SK-N-SH treated with all-trans-retinoic acid at 6 μM for 48 hours (cell line): ENCODE measurements around the gene HIGD2B.
"Not testable (repeated sequence)": the region's sequence is repeated elsewhere in the genome, so short reads cannot be mapped to it uniquely, and the experiment has no call there.

Source experiments
- ATAC-seq: fragments of 200-7000 bp; cut with Tn5 transposase; 3 replicates; pipeline ENCODE4 v1.9.1; 2020; ENCODE audit warnings: mild to moderate bottlenecking, moderate library complexity
- ARNTL ChIP-seq: fragments of 450-650 bp; formaldehyde crosslinking; IDR thresholded peaks from 2 replicates; pipeline ENCODE4 v1.5.0; 2020; ENCODE audit warnings: low read depth, mild to moderate bottlenecking, moderate library complexity, borderline replicate concordance
- BACH2 ChIP-seq: fragments of 250-450 bp; sonication (Bioruptor Pico); IDR thresholded peaks from 2 replicates; pipeline ENCODE4 v1.9.0; 2021; ENCODE audit warnings: mild to moderate bottlenecking, borderline replicate concordance
- CREB5 ChIP-seq: fragments of 250-450 bp; sonication (Bioruptor Pico); IDR thresholded peaks from 2 replicates; pipeline ENCODE4 v1.5.1; 2020; ENCODE audit warnings: low read depth, mild to moderate bottlenecking, moderate library complexity
- CSRNP3 ChIP-seq: fragments of 250-450 bp; sonication (Bioruptor Pico); IDR thresholded peaks from 2 replicates; pipeline ENCODE4 v1.5.1; 2021; ENCODE audit warnings: mild to moderate bottlenecking, moderate library complexity
- ESRRG ChIP-seq: fragments of 250-450 bp; sonication (Bioruptor Pico); IDR thresholded peaks from 2 replicates; pipeline ENCODE4 v1.6.1; 2021; ENCODE audit warnings: mild to moderate bottlenecking
- GLIS3 ChIP-seq: fragments of 250-450 bp; sonication (Bioruptor Pico); IDR thresholded peaks from 2 replicates; pipeline ENCODE4 v1.5.0; 2020; ENCODE audit warnings: mild to moderate bottlenecking, moderate library complexity
- ISL1 ChIP-seq: fragments of 250-450 bp; sonication (Bioruptor Pico); IDR thresholded peaks from 2 replicates; pipeline ENCODE4 v2.1.2; 2022; ENCODE audit warnings: mild to moderate bottlenecking, moderate library complexity
- OSR1 ChIP-seq: fragments of 250-450 bp; sonication (Bioruptor Pico); IDR thresholded peaks from 2 replicates; pipeline ENCODE4 v1.8.0; 2022; ENCODE audit warnings: moderate library complexity, mild to moderate bottlenecking, inconsistent platforms
- POU6F1 ChIP-seq: fragments of 250-450 bp; sonication (Bioruptor Pico); IDR thresholded peaks from 2 replicates; pipeline ENCODE4 v1.8.0; 2021; ENCODE audit warnings: low read depth, mild to moderate bottlenecking, moderate library complexity, borderline replicate concordance
- PPARA ChIP-seq: fragments of 250-450 bp; sonication (Bioruptor Pico); IDR thresholded peaks from 2 replicates; pipeline ENCODE4 v1.5.0; 2020; ENCODE audit warnings: mild to moderate bottlenecking, borderline replicate concordance
- RARB ChIP-seq: fragments of 250-450 bp; sonication (Bioruptor Pico); IDR thresholded peaks from 2 replicates; pipeline ENCODE4 v1.8.0; 2021; ENCODE audit warnings: mild to moderate bottlenecking, moderate library complexity
- TCF4 ChIP-seq: fragments of 250-450 bp; sonication (Bioruptor Pico); IDR thresholded peaks from 2 replicates; pipeline ENCODE4 v1.8.0; 2021; ENCODE audit warnings: mild to moderate bottlenecking, moderate library complexity, borderline replicate concordance
- TOX ChIP-seq: fragments of 250-450 bp; sonication (Bioruptor Pico); IDR thresholded peaks from 2 replicates; pipeline ENCODE4 v1.8.0; 2021; ENCODE audit warnings: mild to moderate bottlenecking, moderate library complexity, borderline replicate concordance
- ZC3H10 ChIP-seq: fragments of 250-450 bp; sonication (Bioruptor Pico); IDR thresholded peaks from 2 replicates; pipeline ENCODE4 v1.5.1; 2021; ENCODE audit warnings: mild to moderate bottlenecking, moderate library complexity
- ZFP30 ChIP-seq: fragments of 450-650 bp; formaldehyde crosslinking; IDR thresholded peaks from 2 replicates; pipeline ENCODE4 v1.5.0; 2022; ENCODE audit warnings: mild to moderate bottlenecking, moderate library complexity
- ZNF565 ChIP-seq: fragments of 450-650 bp; formaldehyde crosslinking; conservative IDR thresholded peaks from 2 replicates; pipeline ENCODE4 v1.5.0; 2020; ENCODE audit warnings: low read depth, mild to moderate bottlenecking, moderate library complexity
- ZNF70 ChIP-seq: fragments of 450-650 bp; formaldehyde crosslinking; IDR thresholded peaks from 2 replicates; pipeline ENCODE4 v1.5.0; 2020; ENCODE audit warnings: mild to moderate bottlenecking, moderate library complexity
- TF ChIP-seq, protein P1 (sequence below): fragments of 250-450 bp; sonication (Bioruptor Pico); IDR thresholded peaks from 2 replicates; pipeline ENCODE4 v1.5.0; 2020; ENCODE audit warnings: mild to moderate bottlenecking, moderate library complexity

Gene HIGD2B

GRCh38 chr15:72676838-72677237 lies 9.1 kb downstream of the HIGD2B start:
- TF ChIP-seq CSRNP3 (CRISPR knock-in tag) (no peak), PPARA (CRISPR knock-in tag) (no peak), GLIS3 (CRISPR knock-in tag) (no peak), TCF4 (CRISPR knock-in tag) (no peak), BACH2 (no peak), ZFP30 (CRISPR knock-in tag) (no peak), ZNF565 (CRISPR knock-in tag) (no peak), POU6F1 (CRISPR knock-in tag) (no peak)

DNA sequence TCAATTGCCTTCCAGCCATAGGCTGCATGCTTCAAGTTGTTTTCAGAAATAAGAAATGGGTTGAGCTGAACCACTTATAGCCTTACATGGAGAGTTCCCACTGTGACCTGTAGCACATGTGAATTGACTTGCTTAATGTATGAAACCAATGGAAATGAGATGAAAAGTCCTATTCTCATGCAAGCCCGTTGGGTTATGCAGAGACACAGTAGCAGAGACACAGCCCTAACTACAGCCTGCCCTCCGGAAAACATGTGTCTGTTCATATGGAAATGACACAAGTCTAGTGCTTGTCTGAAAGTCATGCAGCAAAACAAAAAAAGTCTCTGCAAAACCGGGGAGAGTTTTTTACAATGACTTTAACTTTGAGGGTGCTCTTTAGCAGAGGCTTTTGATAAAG lies 14.5 kb downstream of the HIGD2B start:
- no peak for ATAC-seq
- no peak for TF ChIP-seq ISL1 (CRISPR knock-in tag)
- no peak for TF ChIP-seq ZNF70 (CRISPR knock-in tag)
- TF ChIP-seq POU6F1 (CRISPR knock-in tag) = no peak
- TF ChIP-seq RARB = no peak
- TF ChIP-seq ESRRG (CRISPR knock-in tag) = no peak
- TF ChIP-seq PPARA (CRISPR knock-in tag) = no peak
- no peak for TF ChIP-seq OSR1 (CRISPR knock-in tag)
- TF ChIP-seq ZNF565 (CRISPR knock-in tag) = no peak
- TF ChIP-seq ZC3H10 (CRISPR knock-in tag) = no peak
- TF ChIP-seq, protein P1, sequence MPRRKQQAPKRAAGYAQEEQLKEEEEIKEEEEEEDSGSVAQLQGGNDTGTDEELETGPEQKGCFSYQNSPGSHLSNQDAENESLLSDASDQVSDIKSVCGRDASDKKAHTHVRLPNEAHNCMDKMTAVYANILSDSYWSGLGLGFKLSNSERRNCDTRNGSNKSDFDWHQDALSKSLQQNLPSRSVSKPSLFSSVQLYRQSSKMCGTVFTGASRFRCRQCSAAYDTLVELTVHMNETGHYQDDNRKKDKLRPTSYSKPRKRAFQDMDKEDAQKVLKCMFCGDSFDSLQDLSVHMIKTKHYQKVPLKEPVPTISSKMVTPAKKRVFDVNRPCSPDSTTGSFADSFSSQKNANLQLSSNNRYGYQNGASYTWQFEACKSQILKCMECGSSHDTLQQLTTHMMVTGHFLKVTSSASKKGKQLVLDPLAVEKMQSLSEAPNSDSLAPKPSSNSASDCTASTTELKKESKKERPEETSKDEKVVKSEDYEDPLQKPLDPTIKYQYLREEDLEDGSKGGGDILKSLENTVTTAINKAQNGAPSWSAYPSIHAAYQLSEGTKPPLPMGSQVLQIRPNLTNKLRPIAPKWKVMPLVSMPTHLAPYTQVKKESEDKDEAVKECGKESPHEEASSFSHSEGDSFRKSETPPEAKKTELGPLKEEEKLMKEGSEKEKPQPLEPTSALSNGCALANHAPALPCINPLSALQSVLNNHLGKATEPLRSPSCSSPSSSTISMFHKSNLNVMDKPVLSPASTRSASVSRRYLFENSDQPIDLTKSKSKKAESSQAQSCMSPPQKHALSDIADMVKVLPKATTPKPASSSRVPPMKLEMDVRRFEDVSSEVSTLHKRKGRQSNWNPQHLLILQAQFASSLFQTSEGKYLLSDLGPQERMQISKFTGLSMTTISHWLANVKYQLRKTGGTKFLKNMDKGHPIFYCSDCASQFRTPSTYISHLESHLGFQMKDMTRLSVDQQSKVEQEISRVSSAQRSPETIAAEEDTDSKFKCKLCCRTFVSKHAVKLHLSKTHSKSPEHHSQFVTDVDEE (CRISPR knock-in tag) = no peak
- no peak for TF ChIP-seq TOX (CRISPR knock-in tag)
- TF ChIP-seq ARNTL = no peak
- no peak for TF ChIP-seq CSRNP3 (CRISPR knock-in tag)
- TF ChIP-seq ZFP30 (CRISPR knock-in tag) = no peak
- no peak for TF ChIP-seq CREB5
- TF ChIP-seq GLIS3 (CRISPR knock-in tag) = no peak

More at GRCh38 chr15:72676838-72677237, 9.1 kb downstream of the HIGD2B start:
- ATAC-seq = no peak

DNA sequence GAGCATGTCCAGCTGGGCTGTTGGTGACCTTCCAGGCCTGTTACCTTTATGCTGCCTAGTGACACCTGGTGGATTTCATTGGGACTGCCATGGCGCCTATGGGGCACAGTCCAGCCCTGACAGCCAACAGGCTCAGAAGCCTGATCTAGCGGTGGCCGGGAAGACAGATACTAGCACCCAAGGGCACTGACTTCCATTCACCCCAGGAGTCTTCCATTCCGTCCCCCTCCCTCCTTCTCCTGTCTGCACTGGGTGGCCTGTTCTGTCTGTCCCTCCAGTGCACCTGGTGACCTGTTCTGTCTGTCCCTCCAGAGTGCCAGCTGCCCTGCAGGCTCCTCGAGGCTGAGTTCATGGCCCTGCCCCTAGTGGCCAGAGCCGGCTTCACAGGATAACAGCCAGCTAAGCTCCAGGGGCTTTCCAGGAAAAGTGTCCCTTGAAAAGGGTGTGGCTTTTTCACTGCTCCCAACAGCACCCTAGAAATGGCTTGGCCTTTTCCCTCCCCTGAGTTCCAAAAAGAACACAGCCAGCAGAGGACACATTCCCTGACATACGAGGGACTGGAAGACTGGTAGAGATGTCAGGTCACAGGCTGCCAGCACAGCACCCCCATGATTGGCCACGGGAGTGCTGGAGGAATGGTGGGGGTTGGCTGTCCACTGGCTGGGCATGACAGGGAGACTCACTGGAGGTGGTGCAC lies 15.2 kb downstream of the HIGD2B start:
- ATAC-seq = peak; percentile 99

DNA sequence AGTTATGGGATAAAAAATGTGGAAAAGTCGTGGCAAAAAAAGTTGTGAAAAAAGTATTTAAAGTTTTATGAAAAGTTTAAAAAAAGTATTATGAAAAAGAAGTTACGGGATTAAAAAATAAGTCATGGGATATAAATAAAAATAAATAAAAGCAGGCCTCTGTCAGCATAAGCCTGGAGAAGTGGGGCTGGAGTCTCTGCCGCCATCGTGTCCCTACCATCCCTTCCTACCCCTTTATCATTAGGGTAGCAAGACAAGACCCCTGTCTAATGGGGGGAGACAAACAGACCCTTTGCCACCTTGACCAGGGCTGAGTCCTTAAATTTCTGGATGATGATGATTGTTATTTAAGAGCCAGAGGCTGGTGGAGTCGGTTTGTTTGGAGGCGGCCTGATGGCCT lies 16.2 kb downstream of the HIGD2B start:
- not testable (repeated sequence) for ATAC-seq

GRCh38 chr15:72665706-72666105 lies 20.3 kb downstream of the HIGD2B start:
- ATAC-seq = not testable (repeated sequence)

DNA sequence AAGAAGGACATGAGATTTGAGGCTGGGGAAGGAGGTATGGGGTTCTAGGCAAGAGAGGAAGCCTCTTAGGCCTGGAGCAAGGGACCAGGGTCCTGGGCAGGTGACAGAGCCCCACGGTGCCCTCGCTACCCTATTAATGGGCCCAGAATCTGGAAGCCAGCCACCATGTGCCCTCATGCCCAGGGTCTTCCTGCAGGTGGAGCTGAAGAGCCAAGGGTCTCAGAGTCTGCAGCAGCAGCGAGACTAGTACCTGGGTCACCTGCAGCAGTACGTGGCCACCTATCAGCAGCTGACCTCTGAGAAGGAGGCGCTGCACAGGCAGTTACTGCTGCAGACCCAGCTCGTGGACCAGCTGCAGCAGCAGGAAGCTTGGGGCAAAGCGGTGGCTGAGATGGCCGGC lies 22.1 kb downstream of the HIGD2B start:
- not testable (repeated sequence) for ATAC-seq

- ATAC-seq = not testable (repeated sequence)
Measured at GRCh38 chr15:72661081-72661480, 24.9 kb downstream of the HIGD2B start.

GRCh38 chr15:72656014-72656413 lies 30.0 kb downstream of the HIGD2B start:
- not testable (repeated sequence) for ATAC-seq

- not testable (repeated sequence) for ATAC-seq
Measured at GRCh38 chr15:72654397-72654796, 31.6 kb downstream of the HIGD2B start, which contains the start of gene GOLGA6B. Gene GOLGA6B (plus strand): TSS chr15:72654697. CDS start chr15:72654738, 41 bp downstream.
